Measurements from ENCODE around the gene NLRP9.

GRCh38 chr19:55667006-55667381, 71.2 kb downstream of the NLRP9 start:
- TF ChIP-seq CTCF (IDR thresholded peaks at IDR 0.05; ENCODE audit: low read depth, low read length, poor library complexity, severe bottlenecking): no peak
- no peak for TF ChIP-seq EZH2phosphoT487 (IDR thresholded peaks at IDR 0.05; ENCODE audit: borderline replicate concordance, low read length)
